Testis (tissue), 5 donors: Measurements from ENCODE around the gene CDH2. TPM values are rescaled to one million over a fixed set of nuclear protein-coding genes. Genes with fewer than 3 reads are reported as not detected.

Experiments used
- DNase-seq: peaks from one replicate; pipeline ENCODE4 v3.0.0-alpha.2; 2019
- H3K27ac ChIP-seq, 2 donors: fragments of 200-600 bp; sonication (generic); one replicate each; pipeline ENCODE4 v1.5.1; 2019
- H3K27me3 ChIP-seq: fragments of 200-600 bp; sonication (generic); one replicate; pipeline ENCODE4 v1.5.1; 2019
- H3K36me3 ChIP-seq: fragments of 200-600 bp; sonication (generic); one replicate; pipeline ENCODE4 v1.5.1; 2017; ENCODE audit warnings: low read depth; ENCODE audit errors: missing control alignments
- H3K4me1 ChIP-seq: fragments of 200-600 bp; sonication (generic); one replicate; pipeline ENCODE4 v1.5.1; 2019
- H3K4me3 ChIP-seq, 2 donors: fragments of 200-600 bp; sonication (generic); one replicate each; pipeline ENCODE4 v1.5.1; 2017 to 2019
- H3K9me3 ChIP-seq: fragments of 200-600 bp; sonication (generic); one replicate; pipeline ENCODE4 v1.5.1; 2017
- CTCF ChIP-seq, 3 experiments: fragments of 450-650 bp in 2 of 3; fragments of 200-600 bp in 1 of 3; sonication (generic) in 1 of 3; IDR thresholded peaks; one replicate each; pipeline ENCODE4 v1.5.1; 2016 to 2019; ENCODE audit warnings: antibody characterized with exemption in 3 of 3, mild to moderate bottlenecking in 2 of 3, moderate library complexity in 1 of 3
- POLR2A ChIP-seq: fragments of 450-650 bp; IDR thresholded peaks from one replicate; pipeline ENCODE4 v1.6.1; 2017; ENCODE audit warnings: antibody characterized with exemption, mild to moderate bottlenecking, moderate library complexity
- WGBS, 2 donors: methylation state at CpG; one replicate each; pipeline ENCODE4 v1.1.5; 2018; 5-methylcytosine and 5-hydroxymethylcytosine counted together
- intact Hi-C: fragments of 100-400 bp; cut with DNase I; formaldehyde crosslinking; loops from one replicate; pipeline ENCODE4 v1.15.1; 2023; ENCODE audit warnings: low total_unique reads
- long read RNA-seq, 2 donors: transcript quantifications; one replicate each; lab custom pipeline, GENCODE V29; 2026
- polyA plus RNA-seq: library from polyadenylated mRNA; stranded (reverse); fragments of 350-450 nt; fragmentation: Illumina TruSeq; extraction: RNeasy Lipid Tissue Mini Kit (QIAGEN cat#74804); gene quantifications from one replicate; pipeline ENCODE4 v1.2.3, GENCODE V29; 2014; ENCODE audit warnings: low read depth, low replicate concordance; ENCODE audit not compliant: insufficient read depth
- total RNA-seq, 2 donors: library from RNA; depleted of rRNA; stranded (reverse); fragments of >200 nt; gene quantifications; one replicate each; pipeline ENCODE4 v1.2.3, GENCODE V29; 2016

CDH2 gene
- total RNA-seq (100 to 1,000 TPM; 128 to 165 TPM), polyA plus RNA-seq (98.6 TPM)
- long read RNA-seq, donor 1, full-length matches to known transcripts, result 8 of 13 reads
- long read RNA-seq, donor 1, partial matches to known transcripts, result 5 of 13 reads
- long read RNA-seq, donor 1, other reads (novel, unspliced or antisense), result 0 of 13 reads
- long read RNA-seq, donor 2, full-length matches to known transcripts, result 6 of 6 reads
- long read RNA-seq, donor 2, partial matches to known transcripts, result 0 of 6 reads
- long read RNA-seq, donor 2, other reads (novel, unspliced or antisense), result 0 of 6 reads

- peak within 1 kb of the TSS; percentile 81 to 87 for H3K27ac ChIP-seq
- H3K27me3 ChIP-seq, result no peaks in the 10 kb centered on the region
- no peaks in the 10 kb centered on the region for H3K9me3 ChIP-seq
- TF ChIP-seq POLR2A, result no peak
- TF ChIP-seq CTCF (IDR thresholded peaks at IDR 0.05), result peak in 1 of 3 experiments; percentile 5
- H3K36me3 ChIP-seq, result no peaks in the 10 kb centered on the region
- WGBS, 2 donors, result 0 to 1% methylated on average over 19 to 98 of the region's 105 CpGs
- intact Hi-C loops, result no loop called here
- H3K4me1 ChIP-seq, result no peaks in the 10 kb centered on the region
- DNase-seq, result peak; percentile 90
- peak within 1 kb of the TSS; percentile 70 to 85 for H3K4me3 ChIP-seq
Observed at GRCh38 chr18:28176948-28177827, at the start of gene CDH2. Gene CDH2, minus strand, starts transcription at chr18:28177130. Its CDS starts 108 bp downstream, at chr18:28177022.

GRCh38 chr18:28212060-28212459 lies 35.1 kb upstream of the CDH2 start:
- H3K36me3 ChIP-seq, result no peaks in the 10 kb centered on the region
- TF ChIP-seq POLR2A, result no peak
- TF ChIP-seq CTCF (IDR thresholded peaks at IDR 0.05), result no peak
- WGBS, 2 donors, result 80% methylated on average over 3 of the region's 3 CpGs

GRCh38 chr18:28208712-28209265 lies 31.9 kb upstream of the CDH2 start:
- no peak for TF ChIP-seq CTCF (IDR thresholded peaks at IDR 0.05)
- no peaks in the 10 kb centered on the region for H3K27me3 ChIP-seq
- H3K9me3 ChIP-seq, result no peaks in the 10 kb centered on the region
- H3K4me3 ChIP-seq, result no peak overlapping the region
- H3K27ac ChIP-seq, result no peak overlapping the region
- no peaks in the 10 kb centered on the region for H3K36me3 ChIP-seq
- WGBS, 2 donors, result 74 to 79% methylated on average over 10 to 11 of the region's 11 CpGs
- H3K4me1 ChIP-seq, result no peaks in the 10 kb centered on the region
- DNase-seq, result no peak
- intact Hi-C loops, result no loop called here

More at GRCh38 chr18:28212060-28212459, 35.1 kb upstream of the CDH2 start:
- DNase-seq, result no peak
- Histone ChIP-seq H3K27me3 (no peaks in the 10 kb centered on the region), H3K4me3 (no peak overlapping the region), H3K4me1 (no peaks in the 10 kb centered on the region), H3K27ac (no peak overlapping the region), H3K9me3 (no peaks in the 10 kb centered on the region)
- intact Hi-C loops, result no loop called here

GRCh38 chr18:28208268-28208667 lies 31.3 kb upstream of the CDH2 start:
- no peak overlapping the region for H3K4me3 ChIP-seq
- no peaks in the 10 kb centered on the region for H3K9me3 ChIP-seq
- no peaks in the 10 kb centered on the region for H3K27me3 ChIP-seq
- H3K36me3 ChIP-seq, result no peaks in the 10 kb centered on the region
- TF ChIP-seq CTCF (IDR thresholded peaks at IDR 0.05) (no peak), POLR2A (no peak)
- WGBS, 2 donors, result 72 to 79% methylated on average over 1 of the region's 1 CpG
- intact Hi-C loops, result no loop called here
- no peak overlapping the region for H3K27ac ChIP-seq
- DNase-seq, result no peak
- H3K4me1 ChIP-seq, result no peaks in the 10 kb centered on the region
